ENCODE results near the gene NOP9.

Gene NOP9

GRCh38 chr14:24355009-24355408 lies 55.4 kb downstream of the NOP9 start:
- no peak overlapping the region for H3K9ac ChIP-seq (ENCODE audit: low read length)
- H3K9me3 ChIP-seq (replicated peaks; ENCODE audit: insufficient read depth, low read length): no peaks in the 10 kb centered on the region
- H4K20me1 ChIP-seq (ENCODE audit: insufficient read depth, low read length): no peaks in the 10 kb centered on the region
- no peaks in the 10 kb centered on the region for H3K27me3 ChIP-seq (replicated peaks; ENCODE audit: insufficient read depth, low read length)
- H3K9me2 ChIP-seq (replicated peaks; ENCODE audit: insufficient read depth, low read length): no peaks in the 10 kb centered on the region
- H2AFZ ChIP-seq (ENCODE audit: low read length): no peak overlapping the region
- H3K79me2 ChIP-seq (ENCODE audit: low read length): no peaks in the 10 kb centered on the region
- no peak overlapping the region for H3K27ac ChIP-seq (ENCODE audit: low read length)
- H3F3A ChIP-seq (ENCODE audit: insufficient read depth, low read length): no peaks in the 10 kb centered on the region
- H3K4me2 ChIP-seq (ENCODE audit: low read depth, low read length): no peak overlapping the region
- H3K4me3 ChIP-seq (ENCODE audit: low read length): no peak overlapping the region
- TF ChIP-seq EZH2phosphoT487 (IDR thresholded peaks at IDR 0.05; ENCODE audit: low read length) (no peak), EZH2 (optimal IDR thresholded peaks at IDR 0.05; ENCODE audit: low read depth, low read length) (no peak)
- TF ChIP-seq, protein P1, sequence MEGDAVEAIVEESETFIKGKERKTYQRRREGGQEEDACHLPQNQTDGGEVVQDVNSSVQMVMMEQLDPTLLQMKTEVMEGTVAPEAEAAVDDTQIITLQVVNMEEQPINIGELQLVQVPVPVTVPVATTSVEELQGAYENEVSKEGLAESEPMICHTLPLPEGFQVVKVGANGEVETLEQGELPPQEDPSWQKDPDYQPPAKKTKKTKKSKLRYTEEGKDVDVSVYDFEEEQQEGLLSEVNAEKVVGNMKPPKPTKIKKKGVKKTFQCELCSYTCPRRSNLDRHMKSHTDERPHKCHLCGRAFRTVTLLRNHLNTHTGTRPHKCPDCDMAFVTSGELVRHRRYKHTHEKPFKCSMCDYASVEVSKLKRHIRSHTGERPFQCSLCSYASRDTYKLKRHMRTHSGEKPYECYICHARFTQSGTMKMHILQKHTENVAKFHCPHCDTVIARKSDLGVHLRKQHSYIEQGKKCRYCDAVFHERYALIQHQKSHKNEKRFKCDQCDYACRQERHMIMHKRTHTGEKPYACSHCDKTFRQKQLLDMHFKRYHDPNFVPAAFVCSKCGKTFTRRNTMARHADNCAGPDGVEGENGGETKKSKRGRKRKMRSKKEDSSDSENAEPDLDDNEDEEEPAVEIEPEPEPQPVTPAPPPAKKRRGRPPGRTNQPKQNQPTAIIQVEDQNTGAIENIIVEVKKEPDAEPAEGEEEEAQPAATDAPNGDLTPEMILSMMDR (IDR thresholded peaks at IDR 0.05; ENCODE audit: low read length): no peak
- no peaks in the 10 kb centered on the region for H3K4me1 ChIP-seq (ENCODE audit: low read length)
- no peaks in the 10 kb centered on the region for H3K36me3 ChIP-seq (replicated peaks; ENCODE audit: insufficient read depth, low read length)
- no peak for DNase-seq

GRCh38 chr14:24356208-24356607 lies 56.6 kb downstream of the NOP9 start:
- no peaks in the 10 kb centered on the region for H3F3A ChIP-seq (ENCODE audit: insufficient read depth, low read length)
- no peak overlapping the region for H2AFZ ChIP-seq (ENCODE audit: low read length)
- no peaks in the 10 kb centered on the region for H3K4me1 ChIP-seq (ENCODE audit: low read length)
- no peak overlapping the region for H3K4me3 ChIP-seq (ENCODE audit: low read length)
- no peaks in the 10 kb centered on the region for H3K79me2 ChIP-seq (ENCODE audit: low read length)
- no peaks in the 10 kb centered on the region for H3K36me3 ChIP-seq (replicated peaks; ENCODE audit: insufficient read depth, low read length)
- H4K20me1 ChIP-seq (ENCODE audit: insufficient read depth, low read length): no peaks in the 10 kb centered on the region
- H3K27me3 ChIP-seq (replicated peaks; ENCODE audit: insufficient read depth, low read length): no peaks in the 10 kb centered on the region
- H3K27ac ChIP-seq (ENCODE audit: low read length): no peak overlapping the region
- no peaks in the 10 kb centered on the region for H3K9me2 ChIP-seq (replicated peaks; ENCODE audit: insufficient read depth, low read length)
- no peak overlapping the region for H3K9ac ChIP-seq (ENCODE audit: low read length)
- TF ChIP-seq EZH2 (optimal IDR thresholded peaks at IDR 0.05; ENCODE audit: low read depth, low read length) (no peak), EZH2phosphoT487 (IDR thresholded peaks at IDR 0.05; ENCODE audit: low read length) (no peak)
- TF ChIP-seq, protein P1 (IDR thresholded peaks at IDR 0.05; ENCODE audit: low read length): no peak
- H3K9me3 ChIP-seq (replicated peaks; ENCODE audit: insufficient read depth, low read length): no peaks in the 10 kb centered on the region
- H3K4me2 ChIP-seq (ENCODE audit: low read depth, low read length): no peak overlapping the region
- DNase-seq: no peak
